Cerebellar cortex (tissue), 1 donor: Measurements from ENCODE around the gene SCUBE1.
"Not testable (repeated sequence)": the region's sequence is repeated elsewhere in the genome, so short reads cannot be mapped to it uniquely, and the experiment has no call there.

Source experiments
- DNase-seq: peaks from one replicate; pipeline ENCODE4 v3.0.0-alpha.2; 2015; ENCODE audit warnings: low spot score

SCUBE1 gene

GRCh38 chr22:43301866-43302265 lies 41.3 kb downstream of the SCUBE1 start:
- no peak for DNase-seq

- DNase-seq, result no peak
These were observed 42.1 kb downstream of the SCUBE1 start for GRCh38 chr22:43300891-43301676.

- no peak for DNase-seq
These were observed 43.4 kb downstream of the SCUBE1 start for GRCh38 chr22:43299736-43300135.

GRCh38 chr22:43298062-43298801 lies 44.9 kb downstream of the SCUBE1 start:
- DNase-seq, result no peak

GRCh38 chr22:43297270-43298061 lies 45.7 kb downstream of the SCUBE1 start:
- DNase-seq, result no peak

- DNase-seq, result no peak
These were observed 46.8 kb downstream of the SCUBE1 start for GRCh38 chr22:43296276-43296902.

- no peak for DNase-seq
These were observed 47.5 kb downstream of the SCUBE1 start for GRCh38 chr22:43295660-43296059.

- no peak for DNase-seq
These were observed 48.0 kb downstream of the SCUBE1 start for GRCh38 chr22:43295173-43295572.

GRCh38 chr22:43293655-43294392 lies 49.3 kb downstream of the SCUBE1 start:
- DNase-seq, result peak; percentile 51

GRCh38 chr22:43293259-43293654 lies 49.9 kb downstream of the SCUBE1 start:
- no peak for DNase-seq

- no peak for DNase-seq
These were observed 50.5 kb downstream of the SCUBE1 start for GRCh38 chr22:43292630-43293018.

- DNase-seq, result no peak
These were observed 51.8 kb downstream of the SCUBE1 start for GRCh38 chr22:43291381-43291780.

- DNase-seq, result no peak
These were observed 53.0 kb downstream of the SCUBE1 start for GRCh38 chr22:43289976-43290721.

GRCh38 chr22:43289531-43289963 lies 53.6 kb downstream of the SCUBE1 start:
- DNase-seq, result no peak

GRCh38 chr22:43288807-43289420 lies 54.3 kb downstream of the SCUBE1 start:
- no peak for DNase-seq

GRCh38 chr22:43288378-43288777 lies 54.8 kb downstream of the SCUBE1 start:
- no peak for DNase-seq

- no peak for DNase-seq
These were observed 55.7 kb downstream of the SCUBE1 start for GRCh38 chr22:43287441-43287840.

GRCh38 chr22:43281394-43281793 lies 61.8 kb downstream of the SCUBE1 start:
- DNase-seq, result no peak

GRCh38 chr22:43280523-43280886 lies 62.7 kb downstream of the SCUBE1 start:
- DNase-seq, result not testable (repeated sequence)

- DNase-seq, result no peak
These were observed 63.2 kb downstream of the SCUBE1 start for GRCh38 chr22:43279867-43280522.
